Keratinocyte (primary cell): ENCODE measurements around the gene CYTH2.

Experiments
- CTCF ChIP-seq, 3 experiments: IDR thresholded peaks in 1 of 3; conservative IDR thresholded peaks in 1 of 3; optimal IDR thresholded peaks in 1 of 3; 2 replicates in 2 of 3; 3 replicates in 1 of 3; pipeline versions ENCODE3 to v1.5.1; 2011; ENCODE audit warnings: low read length in 3 of 3, mild to moderate bottlenecking in 3 of 3, moderate library complexity in 2 of 3, control low read depth in 1 of 3, inconsistent platforms in 1 of 3; ENCODE audit not compliant: insufficient read depth in 2 of 3; ENCODE audit errors: extremely low read depth in 1 of 3
- EZH2 ChIP-seq: IDR thresholded peaks from one replicate; pipeline ENCODE4 v1.6.1; 2012; ENCODE audit warnings: inconsistent platforms, mild to moderate bottlenecking, low read length, moderate library complexity

GRCh38 chr19:48491793-48492123 is 22.6 kb downstream of the CYTH2 start:
- TF ChIP-seq CTCF (optimal IDR thresholded peaks at IDR 0.05 in 1 of 3, IDR thresholded peaks at IDR 0.05 in 1 of 3, conservative IDR thresholded peaks at IDR 0.05 in 1 of 3; ENCODE audit: extremely low read depth in 1 of 3, insufficient read depth in 2 of 3, low read length in 3 of 3) (no peak), EZH2 (no peak)
